Measurements from ENCODE around the gene RABEPK. TPM values are rescaled to one million over a fixed set of nuclear protein-coding genes. Genes with fewer than 3 reads are reported as not detected.

The RABEPK gene, protein sequence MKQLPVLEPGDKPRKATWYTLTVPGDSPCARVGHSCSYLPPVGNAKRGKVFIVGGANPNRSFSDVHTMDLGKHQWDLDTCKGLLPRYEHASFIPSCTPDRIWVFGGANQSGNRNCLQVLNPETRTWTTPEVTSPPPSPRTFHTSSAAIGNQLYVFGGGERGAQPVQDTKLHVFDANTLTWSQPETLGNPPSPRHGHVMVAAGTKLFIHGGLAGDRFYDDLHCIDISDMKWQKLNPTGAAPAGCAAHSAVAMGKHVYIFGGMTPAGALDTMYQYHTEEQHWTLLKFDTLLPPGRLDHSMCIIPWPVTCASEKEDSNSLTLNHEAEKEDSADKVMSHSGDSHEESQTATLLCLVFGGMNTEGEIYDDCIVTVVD
- 10 to 100 TPM in 3 of 4 donors, 1 to 10 TPM in 1; 8.7 to 15.0 (median 13.4) TPM for total RNA-seq

DNA sequence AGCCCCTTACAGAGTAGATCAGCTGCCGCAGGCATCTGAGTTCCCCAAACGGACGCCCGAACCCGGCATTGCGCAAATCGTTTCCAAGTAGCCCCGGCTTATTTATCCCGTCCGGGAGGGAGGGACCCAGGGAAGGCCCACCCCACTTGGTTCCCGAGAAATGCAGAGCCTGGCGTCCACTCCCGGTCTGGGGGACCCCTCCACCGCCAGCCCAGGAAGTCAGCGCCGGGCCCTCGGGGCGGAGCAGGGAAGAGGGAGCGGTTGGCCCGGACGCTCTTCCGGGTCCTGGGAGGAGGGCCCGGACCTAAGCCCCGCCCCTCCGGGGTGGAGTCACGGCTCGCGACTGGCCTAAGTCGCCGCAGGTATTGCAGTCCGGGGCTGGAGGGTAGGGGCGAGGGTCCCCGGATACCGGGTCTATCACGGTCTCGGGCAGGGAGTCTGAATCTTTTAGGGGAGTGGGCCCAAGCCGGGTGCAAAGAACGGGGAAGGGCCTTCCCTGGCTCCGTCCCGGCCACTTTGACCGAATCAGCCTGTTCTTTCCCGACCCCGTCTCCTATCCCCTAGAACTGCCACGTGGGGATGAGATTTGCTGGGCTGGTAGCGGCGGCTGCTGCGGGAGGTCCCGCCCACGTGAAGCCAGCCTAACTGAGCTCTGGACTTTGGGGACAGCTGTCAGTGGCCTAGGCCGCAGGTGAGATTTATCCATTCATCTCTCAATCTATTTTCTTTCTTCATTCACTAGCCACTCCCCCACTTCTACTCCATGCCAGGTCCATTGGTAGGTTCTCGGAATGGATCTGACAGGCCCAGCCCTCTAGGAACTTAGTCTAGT is at the start of gene RABEPK:
TSS of gene RABEPK (plus strand) at position 327 of the 832 bp plus-strand sequence. CDS start 2,472 bp downstream, outside the sequence.
- H3K4me1 ChIP-seq: peaks cover 3 to 8% of the 10 kb centered on the region in 2 donors
- ATAC-seq (peak; percentile 94 to 97), DNase-seq (peak; percentile 81 to 89)
- in situ Hi-C loops (cut with MboI; ENCODE audit: low sequenced_read_pairs in 4 of 4): no loop called here
- peak within 1 kb of the TSS; percentile 83 to 97 (median 94) for H3K4me3 ChIP-seq
- intact Hi-C loops (cut with DNase I; ENCODE audit: low total_unique reads): loop anchor here (1.0 to 5.0 kb wide), 3 partner anchors 41 to 258 kb away; partner anchors contain the start of genes GAPVD1, GOLGA1 and HSPA5
- H3K27ac ChIP-seq: peak within 1 kb of the TSS; percentile 87 to 99 (median 97)
- H3K36me3 ChIP-seq: peaks cover 0 to 21% of the 10 kb centered on the region in 2 donors
- no peaks in the 10 kb centered on the region for H3K9me3 ChIP-seq
- TF ChIP-seq CTCF (IDR thresholded peaks at IDR 0.05 in 4 of 5, conservative IDR thresholded peaks at IDR 0.05 in 1 of 5): no peak
- peak; percentile 86 to 87 for TF ChIP-seq POLR2A (IDR thresholded peaks at IDR 0.05)
- H3K27me3 ChIP-seq: no peaks in the 10 kb centered on the region

- Histone ChIP-seq H3K27me3 (no peaks in the 10 kb centered on the region), H3K4me1 (peaks cover 12 to 14% of the 10 kb centered on the region in 2 donors), H3K27ac (no peak overlapping the region), H3K9me3 (no peaks in the 10 kb centered on the region), H3K36me3 (peaks cover 0 to 52% of the 10 kb centered on the region in 2 donors), H3K4me3 (no peak overlapping the region)
- no peak for DNase-seq
- TF ChIP-seq CTCF (IDR thresholded peaks at IDR 0.05 in 4 of 5, conservative IDR thresholded peaks at IDR 0.05 in 1 of 5) (no peak), POLR2A (IDR thresholded peaks at IDR 0.05) (no peak)
- ATAC-seq: no peak
- in situ Hi-C loops (cut with MboI; ENCODE audit: low sequenced_read_pairs in 4 of 4) (no loop called here), intact Hi-C loops (cut with DNase I; ENCODE audit: low total_unique reads) (no loop called here)
Measured at GRCh38 chr9:125151730-125152129, 48.6 kb upstream of the RABEPK start.

DNA sequence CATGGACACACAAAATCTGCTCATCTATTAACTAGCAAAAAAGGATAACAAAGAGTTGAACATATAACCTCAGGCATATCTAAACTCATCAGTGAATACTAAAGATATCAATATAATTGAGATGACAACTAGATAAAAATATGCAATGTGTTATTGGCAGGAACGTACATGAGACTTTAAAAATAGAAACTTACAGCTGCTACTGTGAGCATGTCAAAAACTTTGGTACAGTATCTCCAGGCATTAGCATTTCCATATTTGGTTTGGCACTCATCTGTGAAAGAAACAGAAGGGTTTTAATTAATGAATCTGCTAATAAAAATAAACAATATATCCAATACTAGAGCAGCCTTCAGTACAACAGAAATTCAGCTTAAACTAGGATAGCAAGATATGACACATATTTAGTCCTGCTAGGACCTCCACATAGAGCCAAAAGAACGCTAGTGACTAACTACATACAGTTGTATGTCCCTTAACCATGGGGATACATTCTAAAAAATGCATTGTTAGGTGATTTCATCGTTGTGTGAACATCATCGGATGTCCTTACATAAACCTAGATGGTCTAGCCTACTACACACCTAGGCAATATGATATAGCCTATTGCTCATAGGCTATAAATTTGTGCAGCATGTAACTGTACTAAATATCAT is 46.5 kb upstream of the RABEPK start:
- H3K4me3 ChIP-seq: no peak overlapping the region
- intact Hi-C loops (cut with DNase I; ENCODE audit: low total_unique reads): no loop called here
- peak in 1 of 2 donors; percentile 43 for ATAC-seq
- peaks cover 0 to 48% of the 10 kb centered on the region in 2 donors for H3K36me3 ChIP-seq
- TF ChIP-seq POLR2A (IDR thresholded peaks at IDR 0.05): no peak
- no peak for DNase-seq
- peaks cover 12 to 14% of the 10 kb centered on the region in 2 donors for H3K4me1 ChIP-seq
- H3K27me3 ChIP-seq: no peaks in the 10 kb centered on the region
- H3K27ac ChIP-seq: peak overlapping the region; percentile 13 to 26 (median 18)
- in situ Hi-C loops (cut with MboI; ENCODE audit: low sequenced_read_pairs in 4 of 4): no loop called here
- H3K9me3 ChIP-seq: no peaks in the 10 kb centered on the region

DNA sequence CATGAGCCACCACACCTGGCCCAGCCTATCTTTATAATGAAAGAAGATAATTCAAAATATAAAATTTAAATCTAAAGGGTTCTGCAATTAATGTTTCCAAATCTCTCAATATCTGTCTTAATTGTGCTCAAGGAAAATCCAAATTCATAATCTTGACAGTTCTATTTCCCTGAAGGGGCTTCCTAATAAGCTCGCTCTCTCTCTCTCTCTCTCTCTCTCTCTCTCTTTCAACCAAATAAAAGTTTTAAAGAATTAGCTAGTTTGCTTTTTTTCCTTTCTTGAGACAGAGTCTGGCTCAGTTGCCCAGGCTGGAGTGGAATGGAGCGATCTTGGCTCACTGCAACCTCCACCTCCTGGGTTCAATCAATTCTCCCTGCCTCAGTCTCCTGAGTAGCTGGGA is 43.8 kb upstream of the RABEPK start:
- DNase-seq (no peak), ATAC-seq (no peak)
- in situ Hi-C loops (cut with MboI; ENCODE audit: low sequenced_read_pairs in 4 of 4): no loop called here
- Histone ChIP-seq H3K4me3 (no peak overlapping the region), H3K27me3 (no peaks in the 10 kb centered on the region), H3K9me3 (no peaks in the 10 kb centered on the region), H3K27ac (no peak overlapping the region), H3K4me1 (peaks cover 23 to 27% of the 10 kb centered on the region in 2 donors), H3K36me3 (peaks cover 0 to 22% of the 10 kb centered on the region in 2 donors)
- intact Hi-C loops (cut with DNase I; ENCODE audit: low total_unique reads): no loop called here
- TF ChIP-seq POLR2A (IDR thresholded peaks at IDR 0.05): no peak

DNA sequence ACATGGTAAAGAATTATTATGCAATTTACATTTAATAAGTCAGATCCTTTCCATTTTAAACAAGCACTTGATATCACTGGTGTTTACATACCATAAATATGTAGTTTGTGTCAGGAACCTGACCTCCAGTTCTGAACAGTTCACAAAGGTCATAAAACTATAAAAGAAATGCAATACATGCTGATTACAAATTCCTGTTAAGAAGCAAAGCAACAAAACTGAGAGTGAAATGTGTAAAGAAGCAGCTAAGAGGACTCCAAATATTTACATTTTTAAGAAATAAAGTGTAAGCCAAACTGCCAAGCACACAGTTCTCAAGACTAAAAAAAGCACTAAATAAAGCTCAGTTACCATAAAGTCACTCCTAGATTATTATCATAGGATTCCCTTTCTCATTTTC is 39.6 kb upstream of the RABEPK start:
- H3K27me3 ChIP-seq: no peaks in the 10 kb centered on the region
- DNase-seq (no peak), ATAC-seq (no peak)
- in situ Hi-C loops (cut with MboI; ENCODE audit: low sequenced_read_pairs in 4 of 4): no loop called here
- no peak overlapping the region for H3K4me3 ChIP-seq
- no peaks in the 10 kb centered on the region for H3K9me3 ChIP-seq
- peak overlapping the region; percentile 48 to 72 (median 54) for H3K27ac ChIP-seq
- no peaks in the 10 kb centered on the region for H3K36me3 ChIP-seq
- no peak for TF ChIP-seq POLR2A (IDR thresholded peaks at IDR 0.05)
- no peak for TF ChIP-seq CTCF (IDR thresholded peaks at IDR 0.05 in 4 of 5, conservative IDR thresholded peaks at IDR 0.05 in 1 of 5)
- H3K4me1 ChIP-seq: peaks cover 20 to 21% of the 10 kb centered on the region in 2 donors
- intact Hi-C loops (cut with DNase I; ENCODE audit: low total_unique reads): no loop called here

Measured in gastrocnemius medialis (tissue), 4 donors.